Erythroblast (primary cell): ENCODE data around the gene HIPK4.

Source experiments
- GATA1 ChIP-seq: IDR thresholded peaks from 2 replicates; pipeline ENCODE4 v1.6.1; 2011; ENCODE audit warnings: low read depth, mild to moderate bottlenecking, control low read depth, low read length, moderate library complexity
- POLR2A ChIP-seq: IDR thresholded peaks from 2 replicates; pipeline ENCODE4 v1.6.1; 2011; ENCODE audit warnings: mild to moderate bottlenecking, low read length

DNA sequence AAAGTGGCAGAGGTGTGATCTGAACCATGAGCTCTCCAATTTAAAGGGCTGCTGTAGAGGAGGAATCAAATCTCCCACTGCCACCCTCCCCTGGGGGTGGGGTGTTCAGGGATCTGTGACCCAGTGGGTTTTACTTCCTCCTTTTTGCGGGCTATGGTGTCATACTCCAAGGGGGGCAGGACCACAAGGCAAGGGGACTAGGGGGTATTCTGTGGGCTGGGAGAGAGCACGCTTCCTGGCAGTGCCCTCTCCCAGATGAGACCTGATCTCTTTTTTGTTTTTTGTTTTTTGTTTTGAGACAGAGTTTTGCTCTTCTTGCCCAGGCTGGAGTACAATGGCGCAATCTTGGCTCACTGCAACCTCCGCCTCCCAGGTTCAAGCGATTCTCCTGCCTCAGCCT, 31.2 kb downstream of the HIPK4 start:
- TF ChIP-seq POLR2A (no peak), GATA1 (no peak)
